ENCODE data around the gene ZNF668.

DNA sequence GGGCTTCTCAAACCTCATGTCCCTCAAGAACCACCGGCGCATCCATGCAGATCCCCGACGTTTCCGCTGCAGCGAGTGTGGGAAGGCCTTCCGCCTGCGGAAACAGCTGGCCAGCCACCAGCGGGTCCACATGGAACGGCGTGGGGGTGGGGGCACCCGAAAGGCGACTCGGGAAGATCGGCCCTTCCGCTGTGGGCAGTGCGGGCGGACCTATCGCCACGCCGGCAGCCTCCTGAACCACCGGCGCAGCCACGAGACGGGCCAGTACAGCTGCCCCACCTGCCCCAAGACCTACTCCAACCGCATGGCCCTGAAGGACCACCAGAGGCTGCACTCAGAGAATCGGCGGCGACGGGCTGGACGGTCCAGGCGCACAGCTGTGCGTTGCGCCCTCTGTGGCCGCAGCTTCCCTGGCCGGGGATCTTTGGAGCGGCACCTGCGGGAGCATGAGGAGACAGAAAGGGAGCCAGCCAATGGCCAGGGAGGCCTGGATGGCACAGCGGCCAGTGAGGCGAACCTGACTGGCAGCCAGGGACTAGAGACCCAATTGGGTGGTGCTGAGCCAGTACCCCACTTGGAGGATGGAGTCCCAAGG lies 6.1 kb upstream of the ZNF668 start:
- TF ChIP-seq EZH2 (IDR thresholded peaks at IDR 0.05) (no peak), POLR2AphosphoS5 (IDR thresholded peaks at IDR 0.05; ENCODE audit: low read depth, low read length) (no peak), ZNF274 (IDR thresholded peaks at IDR 0.05; ENCODE audit: low read depth, low read length) (no peak)
